B cell (primary cell): ENCODE measurements around the gene DNAJC8. TPM values are rescaled to one million over a fixed set of nuclear protein-coding genes. Genes with fewer than 3 reads are reported as not detected.

Experiments used
- ATAC-seq: fragments of 200-7000 bp; cut with Tn5 transposase; one replicate; pipeline ENCODE4 v1.10.0; 2021; ENCODE audit warnings: low read depth, mild to moderate bottlenecking, moderate number of reproducible peaks, moderate library complexity
- CTCF ChIA-PET: fragments of 350-600 bp; sonication (Branson Sonifier 250); formaldehyde crosslinking; loops from one replicate; lab custom pipeline; 2021; ENCODE audit warnings: antibody characterized with exemption, inconsistent platforms; lab: Charles Lee
- POLR2A ChIA-PET: fragments of 350-600 bp; sonication (Branson Sonifier 250); formaldehyde crosslinking; loops from one replicate; lab custom pipeline; 2021; ENCODE audit warnings: antibody characterized with exemption; lab: Charles Lee
- DNase-seq: peaks from one replicate; pipeline ENCODE4 v3.0.0; 2013
- H2AFZ ChIP-seq: 2 replicates; pipeline ENCODE4 v1.6.1; 2012; ENCODE audit warnings: mild to moderate bottlenecking, low read depth, low read length; ENCODE audit not compliant: insufficient read depth, poor library complexity, severe bottlenecking
- H3K27ac ChIP-seq, 2 donors: 1 replicate in 1 of 2; 2 replicates in 1 of 2; pipeline ENCODE4 v1.5.1; 2012 to 2013; ENCODE audit warnings: low read length in 2 of 2, mild to moderate bottlenecking in 2 of 2, moderate library complexity in 1 of 2
- H3K27me3 ChIP-seq, 4 experiments: fragments of 200-600 bp in 1 of 4; sonication (generic) in 1 of 4; replicated peaks in 1 of 4; 1 replicate in 2 of 4; 2 replicates in 2 of 4; pipeline versions ENCODE4 v1.6.1 to v1.7.0; 2013 to 2016; ENCODE audit warnings: low read length in 3 of 4, mild to moderate bottlenecking in 2 of 4, mixed read lengths in 1 of 4, moderate library complexity in 1 of 4; ENCODE audit not compliant: insufficient read depth in 4 of 4, control insufficient read depth in 3 of 4; ENCODE audit errors: control extremely low read depth in 1 of 4
- H3K36me3 ChIP-seq, 2 experiments: replicated peaks in 1 of 2; 1 replicate in 1 of 2; 2 replicates in 1 of 2; pipeline versions ENCODE4 v1.6.1 to v1.7.1; 2013; ENCODE audit warnings: low read length in 1 of 2; ENCODE audit not compliant: insufficient read depth in 2 of 2, control insufficient read depth in 1 of 2; ENCODE audit errors: control extremely low read depth in 1 of 2, extremely low read depth in 1 of 2
- H3K4me1 ChIP-seq, 2 donors: fragments of 200-600 bp in 1 of 2; sonication (generic) in 1 of 2; 1 replicate in 1 of 2; 2 replicates in 1 of 2; pipeline versions ENCODE4 v1.5.1 to v1.6.1; 2013 to 2017; ENCODE audit warnings: low read length in 2 of 2; ENCODE audit not compliant: control insufficient read depth in 2 of 2, insufficient read depth in 2 of 2
- H3K4me2 ChIP-seq: replicated peaks from 2 replicates; pipeline ENCODE3; 2012; ENCODE audit warnings: mild to moderate bottlenecking, low read depth, low read length; ENCODE audit not compliant: poor library complexity, severe bottlenecking
- H3K4me3 ChIP-seq, 5 experiments: fragments of 200-600 bp in 1 of 5; sonication (generic) in 1 of 5; 1 replicate in 3 of 5; 2 replicates in 2 of 5; pipeline versions ENCODE4 v1.5.1 to v1.7.0; 2011 to 2016; ENCODE audit warnings: low read length in 4 of 5, mild to moderate bottlenecking in 4 of 5, low read depth in 2 of 5, control low read depth in 1 of 5, moderate library complexity in 1 of 5; ENCODE audit not compliant: insufficient read depth in 1 of 5; ENCODE audit errors: control extremely low read depth in 1 of 5, extremely low read depth in 1 of 5
- H3K79me2 ChIP-seq: fragments of 200-600 bp; sonication (generic); one replicate; pipeline ENCODE4 v1.6.0; 2016; ENCODE audit warnings: low read length; ENCODE audit not compliant: control insufficient read depth, insufficient read depth
- H3K9ac ChIP-seq: fragments of 200-600 bp; sonication (generic); 2 replicates; pipeline ENCODE4 v1.6.1; 2017; ENCODE audit warnings: mild to moderate bottlenecking, low read length, moderate library complexity
- H3K9me3 ChIP-seq, 3 donors: one replicate each; pipeline versions ENCODE4 v1.6.1 to v1.7.1; 2013; ENCODE audit warnings: low read length in 2 of 3; ENCODE audit not compliant: control insufficient read depth in 2 of 3, insufficient read depth in 1 of 3; ENCODE audit errors: control extremely low read depth in 1 of 3
- H4K20me1 ChIP-seq: 2 replicates; pipeline ENCODE4 v1.6.0; 2012; ENCODE audit warnings: mild to moderate bottlenecking, low read length; ENCODE audit not compliant: insufficient read depth, control insufficient read depth, poor library complexity, severe bottlenecking
- H3K27ac Mint-ChIP-seq: one replicate; pipeline ENCODE4 v1.8.0; 2021; ENCODE audit warnings: mixed read lengths
- H3K27me3 Mint-ChIP-seq: one replicate; pipeline ENCODE4 v1.8.0; 2021; ENCODE audit warnings: mixed read lengths
- H3K4me1 Mint-ChIP-seq: one replicate; pipeline ENCODE4 v1.8.0; 2021; ENCODE audit warnings: mixed read lengths
- H3K4me3 Mint-ChIP-seq: one replicate; pipeline ENCODE4 v1.8.0; 2021; ENCODE audit warnings: mixed read lengths
- H3K9me3 Mint-ChIP-seq: one replicate; pipeline ENCODE4 v1.8.0; 2022; ENCODE audit warnings: mixed read lengths; ENCODE audit not compliant: insufficient read depth
- CTCF ChIP-seq: fragments of 200-600 bp; IDR thresholded peaks from one replicate; pipeline ENCODE4 v1.8.0; 2022; ENCODE audit warnings: antibody characterized with exemption, mild to moderate bottlenecking
- EZH2 ChIP-seq: IDR thresholded peaks from 2 replicates; pipeline ENCODE4 v1.6.1; 2012; ENCODE audit warnings: borderline replicate concordance, low read depth, mild to moderate bottlenecking, moderate library complexity, low read length; ENCODE audit not compliant: insufficient read depth, poor library complexity, severe bottlenecking
- WGBS: methylation state at CpG from one replicate; pipeline ENCODE4 v1.1.5; 2013; ENCODE audit warnings: missing lambda C conversion rate; ENCODE audit not compliant: insufficient coverage; 5-methylcytosine and 5-hydroxymethylcytosine counted together
- intact Hi-C: fragments of 100-400 bp; cut with micrococcal nuclease; formaldehyde crosslinking; loops from one replicate; pipeline ENCODE4 v1.10.0; 2022
- polyA plus RNA-seq: library from polyadenylated mRNA; depleted of rRNA; stranded (reverse); fragments of >200 nt; gene quantifications from 2 replicates; pipeline ENCODE4 v1.2.3, GENCODE V29; 2012
- total RNA-seq, 2 donors: library from RNA; stranded (reverse); fragments of 120-200 nt in 1 of 2; gene quantifications; 1 replicate in 1 of 2; 2 replicates in 1 of 2; pipeline versions ENCODE4 v1.2.3 to v1.2.4, GENCODE V29; 2013 to 2022

Gene DNAJC8
- total and polyA plus RNA-seq, 2 donors (not counting 1 experiment from before 2014, with no cell fraction given): 26.3 to 74.6 TPM

- intact Hi-C loops: loop anchor here (1.0 to 10.0 kb wide), 7 partner anchors 11 to 626 kb away; partner anchors contain the start of genes DNAJC8 and RNU11
- TF ChIP-seq EZH2 (no peak), CTCF (no peak)
- ATAC-seq: no peak
- peak overlapping the region; percentile 87 for H3K9ac ChIP-seq
- no peaks in the 10 kb centered on the region for H4K20me1 ChIP-seq
- H3K27me3 ChIP-seq: peaks cover 0 to 4% (median 1%) of the 10 kb centered on the region in 4 experiments
- Mint-ChIP-seq H3K4me3 (peak overlapping the region; percentile 84), H3K9me3 (no peaks in the 10 kb centered on the region), H3K27ac (peak overlapping the region; percentile 75), H3K27me3 (peaks cover 16% of the 10 kb centered on the region), H3K4me1 (peaks cover 19% of the 10 kb centered on the region)
- H3K79me2 ChIP-seq: peaks cover 40% of the 10 kb centered on the region
- DNase-seq: no peak
- H3K4me3 ChIP-seq: peak overlapping the region in 3 of 5 experiments; percentile 50 to 96 (median 92)
- 25% methylated on average over 11 of the region's 12 CpGs for WGBS
- peak overlapping the region; percentile 100 for H3K4me2 ChIP-seq
- peak overlapping the region; percentile 91 for H2AFZ ChIP-seq
- H3K9me3 ChIP-seq: no peaks in the 10 kb centered on the region
- ChIA-PET POLR2A (interaction anchor here (0.6 to 2.9 kb wide), 7 partner anchors 9 to 428 kb away, joined by 3 to 11 read pairs (median 7); partner anchors contain the start of genes MED18 and PPP1R8), CTCF (interaction anchor here (1.2 to 7.9 kb wide), 3 partner anchors 9 to 103 kb away, joined by 4 to 64 read pairs (median 38); no protein-coding TSS in a partner anchor)
- no peaks in the 10 kb centered on the region for H3K36me3 ChIP-seq
- H3K27ac ChIP-seq: no peak overlapping the region
- H3K4me1 ChIP-seq: peaks cover 22% of the 10 kb centered on the region in 2 donors
These were observed 25.9 kb upstream of the DNAJC8 start for GRCh38 chr1:28258628-28259251.

- H3K4me3 ChIP-seq: no peak overlapping the region
- H3K27ac ChIP-seq: no peak overlapping the region
- H4K20me1 ChIP-seq: no peaks in the 10 kb centered on the region
- H3K4me1 Mint-ChIP-seq: peaks cover 19% of the 10 kb centered on the region
- TF ChIP-seq CTCF (no peak), EZH2 (no peak)
- ChIA-PET CTCF (interaction anchor here (0.5 to 3.1 kb wide), 3 partner anchors 9 to 104 kb away, joined by 3 to 38 read pairs (median 4); no protein-coding TSS in a partner anchor), POLR2A (interaction anchor here (0.7 to 1.8 kb wide), 2 partner anchors 72 to 1111 kb away, joined by 11 read pairs; partner anchors contain the start of gene MED18)
- peaks cover 16% of the 10 kb centered on the region for H3K27me3 Mint-ChIP-seq
- H3K27me3 ChIP-seq: peaks cover 0 to 4% (median 1%) of the 10 kb centered on the region in 4 experiments
- no CpG with 5 or more reads among the region's 4 CpGs for WGBS
- no peaks in the 10 kb centered on the region for H3K36me3 ChIP-seq
- no peaks in the 10 kb centered on the region for H3K9me3 ChIP-seq
- H3K4me3 Mint-ChIP-seq: no peak overlapping the region
- intact Hi-C loops: loop anchor here (10.0 kb wide), 1 partner anchor 627 kb away; no protein-coding TSS in a partner anchor
- ATAC-seq: no peak
- no peak overlapping the region for H3K9ac ChIP-seq
- H3K4me1 ChIP-seq: peaks cover 22% of the 10 kb centered on the region in 2 donors
- DNase-seq: no peak
- no peaks in the 10 kb centered on the region for H3K9me3 Mint-ChIP-seq
- H3K27ac Mint-ChIP-seq: no peak overlapping the region
- H3K4me2 ChIP-seq: no peak overlapping the region
- H2AFZ ChIP-seq: no peak overlapping the region
- H3K79me2 ChIP-seq: peaks cover 30% of the 10 kb centered on the region
These were observed 24.9 kb upstream of the DNAJC8 start for GRCh38 chr1:28257736-28258135.
